Glutamatergic neuron (in vitro differentiated cells): Measurements from ENCODE around the gene INPP4B. TPM values are rescaled to one million over a fixed set of nuclear protein-coding genes. Genes with fewer than 3 reads are reported as not detected.

ENCODE experiments used
- DNase-seq: peaks from one replicate; pipeline ENCODE4 v3.0.0; 2022
- H3K27ac Mint-ChIP-seq: one replicate; pipeline ENCODE4 v1.8.0; 2020; ENCODE audit warnings: mild to moderate bottlenecking, mixed read lengths, inconsistent platforms; ENCODE audit not compliant: unreplicated experiment
- H3K27me3 Mint-ChIP-seq: one replicate; pipeline ENCODE4 v1.8.0; 2020; ENCODE audit warnings: mild to moderate bottlenecking, moderate library complexity, mixed read lengths, inconsistent platforms; ENCODE audit not compliant: unreplicated experiment
- H3K36me3 Mint-ChIP-seq: one replicate; pipeline ENCODE4 v1.8.0; 2020; ENCODE audit warnings: mild to moderate bottlenecking, mixed read lengths, inconsistent platforms; ENCODE audit not compliant: unreplicated experiment
- H3K4me1 Mint-ChIP-seq: one replicate; pipeline ENCODE4 v1.8.0; 2020; ENCODE audit warnings: mild to moderate bottlenecking, low read depth, mixed read lengths, inconsistent platforms; ENCODE audit not compliant: unreplicated experiment
- H3K4me3 Mint-ChIP-seq: one replicate; pipeline ENCODE4 v1.8.0; 2020; ENCODE audit warnings: mild to moderate bottlenecking, mixed read lengths, inconsistent platforms; ENCODE audit not compliant: unreplicated experiment
- H3K9me3 Mint-ChIP-seq: one replicate; pipeline ENCODE4 v1.8.0; 2020; ENCODE audit warnings: mild to moderate bottlenecking, moderate library complexity, mixed read lengths, inconsistent platforms; ENCODE audit not compliant: unreplicated experiment
- CTCF ChIP-seq: fragments of 200-600 bp; sonication (generic); IDR thresholded peaks from one replicate; pipeline ENCODE4 v1.5.0; 2021; ENCODE audit not compliant: partially characterized antibody, unreplicated experiment
- total RNA-seq: library from RNA; stranded (reverse); fragmentation: NEBNext Ultra II Directional; extraction: Animal tissue kit (Norgen Biotek cat#: 25700); gene quantifications from one replicate; pipeline ENCODE4 v1.2.1, GENCODE V29; 2021; ENCODE audit not compliant: unreplicated experiment

Gene INPP4B
- total RNA-seq, 1 donor from 2014 or later: 2.4 TPM

- no peaks in the 10 kb centered on the region for H3K4me1 Mint-ChIP-seq
- TF ChIP-seq CTCF: no peak
- H3K27me3 Mint-ChIP-seq: no peaks in the 10 kb centered on the region
- no peak overlapping the region for H3K27ac Mint-ChIP-seq
- H3K9me3 Mint-ChIP-seq: peaks cover 2% of the 10 kb centered on the region
- no peak overlapping the region for H3K4me3 Mint-ChIP-seq
- no peak for DNase-seq
- no peaks in the 10 kb centered on the region for H3K36me3 Mint-ChIP-seq
These were observed 781.9 kb downstream of the INPP4B start for GRCh38 chr4:142064181-142064580.

DNA sequence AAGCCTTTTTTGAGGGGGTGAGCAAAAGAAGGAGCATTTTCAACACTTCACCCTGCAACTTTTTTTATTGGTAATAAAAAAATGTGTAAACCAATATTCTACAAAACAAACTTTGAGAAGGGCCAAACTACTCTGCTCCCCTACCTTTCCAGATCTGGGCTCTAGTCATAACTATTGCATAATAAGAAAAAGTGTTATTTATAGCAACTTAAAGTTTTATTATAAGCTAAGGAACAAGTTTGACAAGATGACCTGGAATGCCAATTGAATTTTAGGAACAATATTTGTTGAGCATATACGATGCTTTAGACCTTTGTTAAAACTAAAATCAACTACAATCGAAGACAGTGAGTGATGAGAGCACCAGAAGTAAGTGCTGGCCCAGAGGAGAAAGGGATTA lies 800.1 kb downstream of the INPP4B start:
- H3K9me3 Mint-ChIP-seq: no peaks in the 10 kb centered on the region
- H3K27ac Mint-ChIP-seq: no peak overlapping the region
- no peak for TF ChIP-seq CTCF
- H3K4me1 Mint-ChIP-seq: no peaks in the 10 kb centered on the region
- no peak overlapping the region for H3K4me3 Mint-ChIP-seq
- H3K36me3 Mint-ChIP-seq: no peaks in the 10 kb centered on the region
- DNase-seq: no peak
- no peaks in the 10 kb centered on the region for H3K27me3 Mint-ChIP-seq

- TF ChIP-seq CTCF: no peak
- no peak for DNase-seq
- no peak overlapping the region for H3K27ac Mint-ChIP-seq
- no peaks in the 10 kb centered on the region for H3K36me3 Mint-ChIP-seq
- H3K4me1 Mint-ChIP-seq: no peaks in the 10 kb centered on the region
- no peaks in the 10 kb centered on the region for H3K27me3 Mint-ChIP-seq
- no peaks in the 10 kb centered on the region for H3K9me3 Mint-ChIP-seq
- no peak overlapping the region for H3K4me3 Mint-ChIP-seq
These were observed 801.8 kb downstream of the INPP4B start for GRCh38 chr4:142044271-142044670.

DNA sequence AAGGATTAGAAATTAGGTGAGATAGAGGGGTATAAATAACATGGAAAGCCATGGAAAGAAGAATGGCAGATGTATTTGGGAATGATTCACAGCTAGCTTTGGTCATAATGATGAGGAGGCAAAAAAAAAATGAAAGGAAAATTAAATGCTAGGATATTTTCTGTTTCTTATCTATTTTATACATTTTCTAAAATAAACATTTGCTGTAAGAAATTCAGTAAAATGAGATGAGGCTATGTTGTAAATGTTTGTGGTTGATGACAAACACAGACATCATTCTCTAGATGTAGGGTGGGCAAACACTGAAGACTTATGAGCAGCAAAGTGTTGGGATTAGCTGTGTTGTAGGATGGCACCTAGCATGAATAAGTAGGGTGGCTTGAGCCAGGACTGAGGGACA lies 802.6 kb downstream of the INPP4B start:
- no peak overlapping the region for H3K27ac Mint-ChIP-seq
- no peaks in the 10 kb centered on the region for H3K36me3 Mint-ChIP-seq
- H3K4me1 Mint-ChIP-seq: no peaks in the 10 kb centered on the region
- H3K9me3 Mint-ChIP-seq: no peaks in the 10 kb centered on the region
- no peak overlapping the region for H3K4me3 Mint-ChIP-seq
- TF ChIP-seq CTCF: no peak
- no peaks in the 10 kb centered on the region for H3K27me3 Mint-ChIP-seq
- DNase-seq: no peak

GRCh38 chr4:142041788-142042187 lies 804.3 kb downstream of the INPP4B start:
- Mint-ChIP-seq H3K27me3 (no peaks in the 10 kb centered on the region), H3K36me3 (no peaks in the 10 kb centered on the region)

More at GRCh38 chr4:142041788-142042187, 804.3 kb downstream of the INPP4B start:
- H3K4me1 Mint-ChIP-seq: no peaks in the 10 kb centered on the region
- no peaks in the 10 kb centered on the region for H3K9me3 Mint-ChIP-seq
- H3K4me3 Mint-ChIP-seq: no peak overlapping the region
- DNase-seq: no peak
- TF ChIP-seq CTCF: no peak
- H3K27ac Mint-ChIP-seq: no peak overlapping the region
